Gastrocnemius medialis (tissue), 4 donors: ENCODE results near the gene MEIOB. TPM values are rescaled to one million over a fixed set of nuclear protein-coding genes. Genes with fewer than 3 reads are reported as not detected.
"Not testable (repeated sequence)": the region's sequence is repeated elsewhere in the genome, so short reads cannot be mapped to it uniquely, and the experiment has no call there.

Source experiments
- ATAC-seq, 2 donors: fragments of 150-250 bp; one replicate each; pipeline ENCODE4 v1.9.1; 2016
- DNase-seq, 2 donors: peaks; one replicate each; pipeline ENCODE4 v3.0.0-alpha.2; 2019
- H3K27ac ChIP-seq, 4 donors: fragments of 200-600 bp; sonication (generic); 1 replicate in 1 of 4; 2 replicates in 3 of 4; pipeline ENCODE4 v1.5.1; 2016 to 2018; ENCODE audit warnings: mild to moderate bottlenecking in 2 of 4, moderate library complexity in 1 of 4
- H3K27me3 ChIP-seq, 3 donors: fragments of 200-600 bp; sonication (generic) in 2 of 3; 1 replicate in 1 of 3; 2 replicates in 2 of 3; pipeline versions ENCODE4 v1.5.1 to v1.6.0; 2016 to 2019; ENCODE audit warnings: mild to moderate bottlenecking in 1 of 3, moderate library complexity in 1 of 3
- H3K36me3 ChIP-seq, 2 donors: fragments of 200-600 bp; sonication (generic) in 1 of 2; one replicate each; pipeline ENCODE4 v1.5.1; 2017 to 2018
- H3K4me1 ChIP-seq, 2 donors: fragments of 200-600 bp; sonication (generic) in 1 of 2; one replicate each; pipeline ENCODE4 v1.5.1; 2016 to 2017; ENCODE audit warnings: mild to moderate bottlenecking in 2 of 2
- H3K4me3 ChIP-seq, 4 donors: fragments of 200-600 bp; sonication (generic) in 3 of 4; 1 replicate in 1 of 4; 2 replicates in 3 of 4; pipeline ENCODE4 v1.5.1; 2016 to 2019; ENCODE audit warnings: mild to moderate bottlenecking in 2 of 4
- H3K9me3 ChIP-seq, 3 donors: fragments of 200-600 bp; sonication (generic) in 2 of 3; 1 replicate in 1 of 3; 2 replicates in 2 of 3; pipeline ENCODE4 v1.5.1; 2016 to 2019
- CTCF ChIP-seq, 5 experiments: fragments of 450-650 bp in 3 of 5; fragments of 200-600 bp in 2 of 5; sonication (generic) in 2 of 5; IDR thresholded peaks in 4 of 5; conservative IDR thresholded peaks in 1 of 5; 1 replicate in 4 of 5; 2 replicates in 1 of 5; pipeline ENCODE4 v1.5.1; 2016 to 2019; ENCODE audit warnings: antibody characterized with exemption in 5 of 5, mild to moderate bottlenecking in 3 of 5, moderate library complexity in 3 of 5
- POLR2A ChIP-seq, 2 donors: fragments of 450-650 bp; IDR thresholded peaks; one replicate each; pipeline ENCODE4 v1.6.1; 2017; ENCODE audit warnings: antibody characterized with exemption in 2 of 2, mild to moderate bottlenecking in 2 of 2, moderate library complexity in 2 of 2
- in situ Hi-C, 4 donors: fragments of 200-750 bp; cut with MboI; loops; one replicate each; pipeline versions ENCODE4 v1.15.0 to v1.8.0; 2017; ENCODE audit warnings: low sequenced_read_pairs in 4 of 4
- intact Hi-C: fragments of 100-400 bp; cut with DNase I; formaldehyde crosslinking; loops from one replicate; pipeline ENCODE4 v1.15.1; 2023; ENCODE audit warnings: low total_unique reads
- total RNA-seq, 4 donors: library from RNA; depleted of rRNA; stranded (reverse); fragments of >200 nt; gene quantifications; one replicate each; pipeline versions ENCODE4 v1.1.0 to v1.2.3, GENCODE V29; 2016

The MEIOB gene
- total RNA-seq, result not detected

- no peak for DNase-seq
- Histone ChIP-seq H3K27me3 (peaks cover 25 to 45% (median 27%) of the 10 kb centered on the region in 3 donors), H3K4me1 (no peaks in the 10 kb centered on the region), H3K4me3 (peak within 1 kb of the TSS in 1 of 4 donors; percentile 18), H3K27ac (no peak within 1 kb of the TSS), H3K36me3 (no peaks in the 10 kb centered on the region), H3K9me3 (no peaks in the 10 kb centered on the region)
- TF ChIP-seq POLR2A (IDR thresholded peaks at IDR 0.05), result no peak
- no peak for TF ChIP-seq CTCF (IDR thresholded peaks at IDR 0.05 in 4 of 5, conservative IDR thresholded peaks at IDR 0.05 in 1 of 5)
- intact Hi-C loops, result no loop called here
- ATAC-seq, result no peak
- in situ Hi-C loops, result no loop called here
Observed at GRCh38 chr16:1871974-1872635, at the start of gene MEIOB. Gene MEIOB (minus strand): TSS chr16:1872164. CDS start chr16:1868175, 3,989 bp downstream.

- no peak for ATAC-seq
- H3K9me3 ChIP-seq, result no peaks in the 10 kb centered on the region
- H3K36me3 ChIP-seq, result no peaks in the 10 kb centered on the region
- H3K27me3 ChIP-seq, result peaks cover 69 to 73% (median 70%) of the 10 kb centered on the region in 3 donors
- no peak overlapping the region for H3K27ac ChIP-seq
- H3K4me3 ChIP-seq, result no peak overlapping the region
- H3K4me1 ChIP-seq, result no peaks in the 10 kb centered on the region
- no peak for TF ChIP-seq CTCF (IDR thresholded peaks at IDR 0.05 in 4 of 5, conservative IDR thresholded peaks at IDR 0.05 in 1 of 5)
- no peak for TF ChIP-seq POLR2A (IDR thresholded peaks at IDR 0.05)
- intact Hi-C loops, result no loop called here
- in situ Hi-C loops, result no loop called here
- DNase-seq, result no peak
Observed at GRCh38 chr16:1920727-1921171, 48.8 kb upstream of the MEIOB start.

- H3K27ac ChIP-seq, H3K36me3 ChIP-seq, in situ Hi-C loops, H3K4me1 ChIP-seq, DNase-seq, H3K4me3 ChIP-seq, H3K9me3 ChIP-seq, intact Hi-C loops, ATAC-seq: not testable (repeated sequence)
- H3K27me3 ChIP-seq, result peaks cover 70 to 78% (median 73%) of the 10 kb centered on the region in 3 donors
Observed at GRCh38 chr16:1920122-1920521, 48.2 kb upstream of the MEIOB start.

GRCh38 chr16:1919327-1919998, 47.5 kb upstream of the MEIOB start:
- Histone ChIP-seq H3K27me3 (peaks cover 75 to 80% (median 77%) of the 10 kb centered on the region in 3 donors), H3K4me1 (no peaks in the 10 kb centered on the region), H3K4me3 (no peak overlapping the region), H3K9me3 (no peaks in the 10 kb centered on the region), H3K27ac (no peak overlapping the region), H3K36me3 (no peaks in the 10 kb centered on the region)
- intact Hi-C loops, result no loop called here
- ATAC-seq, result no peak
- no peak for TF ChIP-seq CTCF (IDR thresholded peaks at IDR 0.05 in 4 of 5, conservative IDR thresholded peaks at IDR 0.05 in 1 of 5)
- no peak for TF ChIP-seq POLR2A (IDR thresholded peaks at IDR 0.05)
- in situ Hi-C loops, result no loop called here
- DNase-seq, result no peak
